CD4-positive, alpha-beta T cell treated with Interleukin-2 at 100 ng/mL for 4 hours (primary cell): Measurements from ENCODE around the gene RALGPS1.

Source experiments
- DNase-seq: peaks from one replicate; pipeline ENCODE4 v3.0.0-alpha.2; 2020; ENCODE audit warnings: low spot score

RALGPS1 gene

GRCh38 chr9:127205952-127206351 lies 291.4 kb downstream of the RALGPS1 start:
- no peak for DNase-seq

GRCh38 chr9:127206666-127207065 lies 292.1 kb downstream of the RALGPS1 start:
- DNase-seq, result no peak

- no peak for DNase-seq
Measured at GRCh38 chr9:127207734-127208410, 293.3 kb downstream of the RALGPS1 start.

- no peak for DNase-seq
Measured at GRCh38 chr9:127208416-127208815, 293.8 kb downstream of the RALGPS1 start.

GRCh38 chr9:127209220-127209619 lies 294.6 kb downstream of the RALGPS1 start:
- no peak for DNase-seq

GRCh38 chr9:127209948-127210640 lies 295.5 kb downstream of the RALGPS1 start:
- no peak for DNase-seq

GRCh38 chr9:127210851-127211730 lies 296.5 kb downstream of the RALGPS1 start:
- DNase-seq, result no peak

- DNase-seq, result no peak
Measured at GRCh38 chr9:127211983-127212382, 297.4 kb downstream of the RALGPS1 start.

GRCh38 chr9:127212453-127212852 lies 297.9 kb downstream of the RALGPS1 start:
- DNase-seq, result no peak

GRCh38 chr9:127213859-127214258 lies 299.3 kb downstream of the RALGPS1 start:
- no peak for DNase-seq

GRCh38 chr9:127214421-127215267 lies 300.1 kb downstream of the RALGPS1 start:
- peak; percentile 58 for DNase-seq

- DNase-seq, result no peak
Measured at GRCh38 chr9:127215268-127216209, 301.0 kb downstream of the RALGPS1 start.

- no peak for DNase-seq
Measured at GRCh38 chr9:127216210-127216887, 301.8 kb downstream of the RALGPS1 start.

GRCh38 chr9:127216888-127217217 lies 302.3 kb downstream of the RALGPS1 start:
- no peak for DNase-seq

- no peak for DNase-seq
Measured at GRCh38 chr9:127218818-127219217, 304.2 kb downstream of the RALGPS1 start.

- DNase-seq, result no peak
Measured at GRCh38 chr9:127219520-127219919, 304.9 kb downstream of the RALGPS1 start.

- DNase-seq, result no peak
Measured at GRCh38 chr9:127221695-127222094, 307.1 kb downstream of the RALGPS1 start.

- no peak for DNase-seq
Measured at GRCh38 chr9:127222388-127223095, 308.0 kb downstream of the RALGPS1 start.

GRCh38 chr9:127223266-127223665 lies 308.7 kb downstream of the RALGPS1 start:
- no peak for DNase-seq

- DNase-seq, result no peak
Measured at GRCh38 chr9:127223810-127224177, 309.2 kb downstream of the RALGPS1 start.
